ENCODE measurements around the gene NF1.
"Not testable (repeated sequence)": the region's sequence is repeated elsewhere in the genome, so short reads cannot be mapped to it uniquely, and the experiment has no call there.

The NF1 gene, protein sequence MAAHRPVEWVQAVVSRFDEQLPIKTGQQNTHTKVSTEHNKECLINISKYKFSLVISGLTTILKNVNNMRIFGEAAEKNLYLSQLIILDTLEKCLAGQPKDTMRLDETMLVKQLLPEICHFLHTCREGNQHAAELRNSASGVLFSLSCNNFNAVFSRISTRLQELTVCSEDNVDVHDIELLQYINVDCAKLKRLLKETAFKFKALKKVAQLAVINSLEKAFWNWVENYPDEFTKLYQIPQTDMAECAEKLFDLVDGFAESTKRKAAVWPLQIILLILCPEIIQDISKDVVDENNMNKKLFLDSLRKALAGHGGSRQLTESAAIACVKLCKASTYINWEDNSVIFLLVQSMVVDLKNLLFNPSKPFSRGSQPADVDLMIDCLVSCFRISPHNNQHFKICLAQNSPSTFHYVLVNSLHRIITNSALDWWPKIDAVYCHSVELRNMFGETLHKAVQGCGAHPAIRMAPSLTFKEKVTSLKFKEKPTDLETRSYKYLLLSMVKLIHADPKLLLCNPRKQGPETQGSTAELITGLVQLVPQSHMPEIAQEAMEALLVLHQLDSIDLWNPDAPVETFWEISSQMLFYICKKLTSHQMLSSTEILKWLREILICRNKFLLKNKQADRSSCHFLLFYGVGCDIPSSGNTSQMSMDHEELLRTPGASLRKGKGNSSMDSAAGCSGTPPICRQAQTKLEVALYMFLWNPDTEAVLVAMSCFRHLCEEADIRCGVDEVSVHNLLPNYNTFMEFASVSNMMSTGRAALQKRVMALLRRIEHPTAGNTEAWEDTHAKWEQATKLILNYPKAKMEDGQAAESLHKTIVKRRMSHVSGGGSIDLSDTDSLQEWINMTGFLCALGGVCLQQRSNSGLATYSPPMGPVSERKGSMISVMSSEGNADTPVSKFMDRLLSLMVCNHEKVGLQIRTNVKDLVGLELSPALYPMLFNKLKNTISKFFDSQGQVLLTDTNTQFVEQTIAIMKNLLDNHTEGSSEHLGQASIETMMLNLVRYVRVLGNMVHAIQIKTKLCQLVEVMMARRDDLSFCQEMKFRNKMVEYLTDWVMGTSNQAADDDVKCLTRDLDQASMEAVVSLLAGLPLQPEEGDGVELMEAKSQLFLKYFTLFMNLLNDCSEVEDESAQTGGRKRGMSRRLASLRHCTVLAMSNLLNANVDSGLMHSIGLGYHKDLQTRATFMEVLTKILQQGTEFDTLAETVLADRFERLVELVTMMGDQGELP (N-terminal part only)

DNA sequence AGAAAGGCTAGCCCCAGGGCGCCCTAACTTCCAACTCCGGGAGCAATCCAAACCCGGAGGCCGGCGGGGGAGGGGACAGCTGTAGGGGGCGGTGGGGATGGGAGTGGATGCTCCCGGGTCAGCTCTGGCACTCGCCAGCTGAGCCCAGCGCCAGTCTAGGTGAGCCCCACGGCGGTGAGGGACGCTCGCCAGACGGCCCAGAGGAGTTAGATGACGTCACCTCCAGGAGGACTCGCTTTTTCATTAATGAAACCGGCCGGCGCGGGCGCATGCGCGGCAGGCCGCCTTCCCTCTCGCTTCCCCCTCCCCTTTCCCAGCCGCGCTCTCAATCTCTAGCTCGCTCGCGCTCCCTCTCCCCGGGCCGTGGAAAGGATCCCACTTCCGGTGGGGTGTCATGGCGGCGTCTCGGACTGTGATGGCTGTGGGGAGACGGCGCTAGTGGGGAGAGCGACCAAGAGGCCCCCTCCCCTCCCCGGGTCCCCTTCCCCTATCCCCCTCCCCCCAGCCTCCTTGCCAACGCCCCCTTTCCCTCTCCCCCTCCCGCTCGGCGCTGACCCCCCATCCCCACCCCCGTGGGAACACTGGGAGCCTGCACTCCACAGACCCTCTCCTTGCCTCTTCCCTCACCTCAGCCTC lies at the start of gene NF1:
TSS of gene NF1 (plus strand) at position 378 of the 636 bp plus-strand sequence. CDS start 333 bp downstream, outside the sequence.
- DNase-seq: peak; percentile 95

DNA sequence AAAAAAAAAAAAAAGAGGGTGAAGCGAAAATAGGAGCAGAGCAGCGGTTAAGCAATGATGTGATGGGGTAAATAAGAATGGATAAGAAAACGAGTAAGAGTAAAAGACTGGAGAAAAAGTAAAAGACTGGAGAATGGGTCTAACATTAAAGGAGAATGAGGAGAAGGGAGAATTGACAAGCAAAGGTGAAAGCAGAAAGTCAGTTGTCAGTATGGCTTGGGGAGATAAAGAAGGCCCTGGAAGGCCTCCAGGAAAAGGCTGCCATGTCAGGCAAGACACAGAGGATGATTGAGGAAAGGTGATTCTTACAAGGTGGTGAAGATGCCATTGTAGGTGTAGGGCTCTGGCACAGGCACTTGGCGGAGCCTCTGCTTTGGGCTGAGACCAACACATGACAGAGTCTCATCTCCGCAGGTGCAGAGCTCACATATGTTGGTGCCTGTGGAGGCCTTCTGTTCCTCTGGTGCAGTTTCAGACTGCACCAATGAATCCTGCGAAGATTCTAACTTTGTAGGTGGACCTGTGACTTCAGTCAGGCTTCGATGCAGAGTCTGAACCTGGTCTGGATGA lies 47.8 kb upstream of the NF1 start:
- DNase-seq: not testable (repeated sequence)

DNA sequence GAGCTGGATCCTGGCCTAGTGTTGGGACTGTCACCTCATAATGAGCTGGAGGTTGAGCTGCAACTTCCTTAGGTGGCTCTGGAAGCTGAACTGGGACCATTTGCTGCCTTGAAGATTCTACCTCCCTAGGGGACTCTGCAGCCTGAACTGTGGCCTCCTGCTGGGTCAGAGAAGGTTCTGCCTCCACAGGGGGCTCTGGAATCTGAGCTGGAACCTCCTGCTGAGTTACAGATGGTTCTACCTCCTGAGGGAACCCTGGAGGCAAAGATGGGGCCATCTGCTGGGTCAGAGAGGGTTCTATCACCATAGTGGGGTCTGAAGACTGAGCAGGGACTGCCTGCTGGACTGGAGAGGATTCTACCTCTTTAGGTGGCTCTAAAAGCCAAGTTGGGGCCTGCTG lies 46.6 kb upstream of the NF1 start:
- DNase-seq: no peak

DNA sequence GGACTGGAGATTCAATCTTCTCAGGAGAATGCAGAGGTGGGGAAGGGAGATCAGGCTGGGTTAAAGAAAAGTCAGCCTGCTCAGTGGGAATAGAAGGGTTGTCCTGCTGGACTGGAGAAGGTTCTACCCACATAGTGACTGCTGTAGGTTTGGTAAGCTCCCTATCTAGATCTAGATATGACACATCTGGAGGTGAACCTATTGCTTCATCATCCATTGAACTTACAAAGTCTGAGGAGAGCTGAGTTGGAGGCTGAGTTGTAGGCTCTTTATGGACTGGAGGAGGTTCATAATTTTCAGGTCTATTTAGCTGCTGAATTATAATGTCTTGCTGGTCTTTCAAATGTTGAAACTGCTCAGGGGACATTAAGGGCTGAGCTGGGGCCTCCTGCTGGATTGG lies 46.0 kb upstream of the NF1 start:
- no peak for DNase-seq

DNA sequence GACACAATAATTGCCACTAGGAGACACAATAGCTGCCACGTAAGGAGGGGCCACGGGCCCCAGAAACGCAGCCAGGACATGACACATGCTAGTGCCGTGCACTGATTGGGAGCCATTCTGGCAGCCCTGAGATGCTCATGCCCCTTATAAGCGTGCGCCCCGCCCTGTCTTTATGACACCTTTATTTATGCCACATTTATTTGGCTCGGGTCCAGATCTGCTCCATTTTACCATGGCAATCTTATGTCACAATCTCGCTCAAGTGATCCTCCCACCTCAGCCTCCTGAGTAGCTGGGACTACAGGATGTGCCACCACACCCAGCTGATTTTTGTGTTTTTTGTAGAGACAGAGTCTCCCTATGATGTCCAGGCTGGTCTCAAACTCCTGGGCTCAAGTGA lies 43.8 kb upstream of the NF1 start:
- DNase-seq: no peak

DNA sequence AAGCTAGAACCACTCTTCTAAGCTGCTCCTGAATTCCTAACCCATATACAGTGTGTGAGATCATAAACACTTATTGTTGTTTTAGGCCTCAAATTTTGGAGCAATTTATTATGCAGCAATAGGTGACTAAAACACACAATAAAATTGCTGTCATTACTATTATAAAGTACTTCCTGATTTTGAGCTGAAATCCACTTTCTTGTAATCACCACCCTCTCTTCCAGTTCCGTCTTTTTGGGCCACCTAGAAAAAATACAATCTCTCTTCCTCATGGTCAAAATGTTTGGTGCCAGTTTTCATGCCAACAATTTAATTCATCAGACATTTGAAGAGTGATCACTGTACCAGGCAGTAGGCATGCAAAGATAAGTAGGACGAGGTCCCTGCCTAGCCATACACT lies 43.3 kb upstream of the NF1 start:
- DNase-seq: no peak

DNA sequence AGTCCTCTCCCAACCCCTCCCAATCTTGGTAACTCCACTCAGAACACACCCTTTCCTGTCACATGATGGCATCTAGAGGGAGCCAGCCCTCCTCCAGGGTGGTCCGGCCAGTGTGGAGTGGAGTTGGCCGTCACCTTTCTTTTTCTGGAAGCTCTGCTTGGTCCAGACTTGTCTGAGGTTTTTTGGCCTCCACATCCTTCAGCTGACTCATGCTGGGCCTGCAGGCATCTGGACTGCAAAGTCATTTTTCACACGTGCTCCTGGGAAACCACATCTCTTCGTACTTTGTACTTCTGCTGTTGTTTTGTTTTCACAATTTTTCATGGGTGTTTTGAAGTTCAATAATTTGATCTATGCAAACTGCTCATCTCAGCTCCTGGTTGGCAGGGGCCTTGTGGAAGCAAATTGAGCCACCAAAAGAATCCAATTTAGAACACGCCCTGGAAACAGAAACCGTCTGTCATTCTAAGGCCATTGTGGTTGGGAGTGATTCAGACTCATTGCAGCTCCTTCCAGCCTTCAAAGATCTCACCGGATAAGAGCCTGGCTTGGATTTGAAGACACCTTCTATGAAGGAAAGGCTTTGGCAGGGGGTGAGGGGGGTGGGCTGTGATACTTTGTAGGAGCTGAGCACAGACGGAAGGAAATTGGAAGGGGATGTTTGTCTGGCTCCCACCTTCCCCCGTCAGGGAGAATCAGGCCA lies 42.4 kb upstream of the NF1 start:
- DNase-seq: no peak

DNA sequence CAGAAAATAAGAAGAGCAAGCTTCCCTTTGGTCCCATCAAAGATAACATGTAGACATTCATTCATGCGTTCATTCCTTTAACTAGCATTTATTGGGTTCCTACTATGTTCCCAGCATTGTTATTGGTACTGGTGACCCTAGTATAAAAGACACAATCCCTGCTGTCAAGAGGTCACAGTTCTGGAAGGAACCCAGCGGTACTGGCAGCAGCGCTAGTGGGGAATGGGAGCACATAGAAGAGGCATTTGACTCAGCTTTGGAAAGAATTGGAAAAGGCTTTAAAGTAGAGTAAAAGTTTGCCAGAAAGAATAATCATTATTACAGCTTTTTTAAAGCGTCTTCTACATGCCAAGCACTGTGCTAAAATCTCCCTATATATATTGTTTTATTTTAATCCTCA lies 41.7 kb upstream of the NF1 start:
- no peak for DNase-seq

DNA sequence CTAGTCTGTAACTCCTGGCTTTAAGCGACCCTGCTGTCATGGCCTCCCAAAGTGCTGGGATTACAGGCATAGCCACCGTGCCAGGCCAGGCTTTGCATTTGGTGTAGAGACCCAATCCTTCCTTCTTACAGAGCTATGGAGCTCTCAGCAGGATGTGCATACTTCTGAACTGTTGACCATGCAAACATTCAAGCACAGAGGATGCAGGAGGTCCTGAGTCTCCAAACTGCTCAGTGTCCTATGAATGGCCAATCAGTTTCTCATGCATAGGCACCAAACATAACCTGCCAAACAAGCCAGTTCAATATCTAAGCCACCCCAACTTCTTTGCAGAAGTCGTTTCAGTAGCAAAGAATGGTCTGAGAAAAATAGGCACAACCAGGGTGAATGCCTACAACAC lies 40.0 kb upstream of the NF1 start:
- DNase-seq: no peak

DNA sequence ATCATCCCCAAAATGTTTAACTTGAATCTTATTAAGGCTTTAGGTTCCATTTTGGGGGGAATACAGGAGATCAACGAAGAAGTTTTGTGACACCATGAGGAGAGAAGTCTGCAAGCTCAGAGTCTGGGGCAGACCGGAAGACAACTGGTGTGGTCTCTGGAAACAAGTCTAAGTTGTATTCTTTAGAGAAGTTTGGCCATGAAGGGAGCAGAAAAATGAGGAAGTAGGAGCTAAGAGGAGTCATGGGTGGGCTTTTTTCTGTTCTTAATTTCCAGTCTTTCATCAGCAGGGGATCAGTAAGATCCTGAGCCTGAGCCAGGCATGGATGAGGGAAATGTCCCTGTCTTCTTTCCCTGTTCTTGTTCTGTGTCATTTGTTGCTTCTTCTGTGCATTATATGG lies 35.8 kb upstream of the NF1 start:
- no peak for DNase-seq

DNA sequence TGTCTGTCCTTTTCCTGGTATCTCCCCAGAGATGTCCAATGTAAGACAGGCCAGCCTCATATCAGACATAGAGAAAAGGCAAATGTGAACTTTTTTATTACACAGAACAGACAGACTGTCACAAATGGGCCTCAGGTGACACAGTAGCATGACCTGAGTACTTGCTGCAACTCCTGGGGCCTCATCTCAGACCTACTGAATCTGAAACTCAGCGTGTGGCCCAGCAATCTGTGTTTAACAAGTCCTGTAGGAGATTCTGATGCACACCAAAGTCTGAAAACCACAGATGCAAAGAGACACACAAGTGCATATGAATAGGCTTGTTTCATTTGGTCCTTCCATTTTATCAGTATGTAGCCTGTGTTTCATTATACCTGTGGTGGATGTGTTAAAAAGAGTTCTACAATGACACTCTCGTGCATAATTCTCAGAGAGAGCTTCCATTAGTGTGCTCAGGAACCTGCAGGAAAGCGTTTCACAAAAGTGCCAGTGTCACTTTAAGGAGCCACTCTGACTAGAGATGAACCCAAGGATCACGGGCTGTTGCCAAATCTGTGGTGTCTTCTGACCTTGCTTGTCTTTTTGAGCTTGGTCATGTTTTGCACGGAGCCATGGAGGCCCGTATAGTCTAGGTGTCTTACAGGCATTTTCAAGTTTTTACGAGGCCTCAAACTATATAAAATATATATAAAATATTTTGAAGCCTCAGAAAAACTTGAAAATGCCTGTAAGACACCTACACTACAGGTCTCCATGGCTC lies 33.8 kb upstream of the NF1 start:
- DNase-seq: no peak

DNA sequence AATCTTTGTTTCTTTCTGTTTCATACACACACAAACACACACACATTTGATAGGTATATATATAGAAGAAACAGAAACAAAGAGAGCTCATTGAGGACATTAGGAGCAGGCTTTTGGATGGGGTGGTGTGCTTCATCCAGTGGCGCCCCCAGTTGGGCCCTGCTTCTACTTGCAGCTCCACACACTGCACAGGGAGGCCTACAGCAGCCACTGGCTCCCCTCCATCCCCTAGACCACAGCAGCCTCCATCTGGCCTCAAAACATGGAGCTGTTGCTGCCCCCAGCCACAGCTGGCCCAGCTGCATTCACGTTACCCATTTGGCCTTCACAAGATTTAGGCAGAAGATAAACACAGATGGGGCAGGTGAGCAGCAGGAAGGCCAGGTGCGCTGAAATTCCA lies 33.1 kb upstream of the NF1 start:
- DNase-seq: no peak

DNA sequence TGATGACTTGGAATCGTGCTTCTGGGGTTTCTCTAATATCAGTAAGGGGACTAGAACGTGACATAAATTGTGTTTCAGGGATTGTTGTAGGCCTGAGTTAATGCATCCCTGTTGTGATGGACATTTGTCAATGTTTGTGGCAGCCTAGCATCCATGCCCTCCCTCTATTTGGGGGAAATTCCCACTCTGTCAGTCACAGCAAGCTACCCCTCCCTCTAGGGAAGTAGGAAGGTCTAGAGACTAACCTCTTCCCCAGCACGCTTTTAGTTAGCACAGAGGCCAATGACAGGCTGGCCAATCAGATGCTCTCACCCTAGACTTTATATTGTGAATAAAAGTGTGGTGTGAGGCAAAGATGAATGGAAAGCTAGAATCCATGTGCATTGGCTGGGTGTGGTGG lies 32.4 kb upstream of the NF1 start:
- DNase-seq: no peak

DNA sequence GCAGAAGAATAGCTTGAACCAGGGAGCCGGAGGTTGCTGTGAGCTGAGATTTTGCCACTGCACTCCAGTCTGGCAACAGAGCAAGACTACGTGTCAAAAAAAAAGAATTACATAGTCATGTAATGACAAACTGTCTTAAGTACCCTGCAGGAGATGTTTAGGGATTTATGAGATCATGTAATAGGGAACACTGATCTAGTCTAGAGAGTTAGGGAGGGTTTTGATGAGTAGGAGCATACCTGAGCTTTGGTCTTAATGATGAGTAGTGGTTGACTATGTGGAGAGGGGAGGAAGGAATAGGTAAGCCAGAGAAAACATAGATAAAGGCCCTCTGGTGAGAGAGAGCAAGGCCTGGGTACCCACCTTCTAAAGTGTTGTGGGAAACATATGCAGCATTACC lies 30.1 kb upstream of the NF1 start:
- DNase-seq: no peak

DNA sequence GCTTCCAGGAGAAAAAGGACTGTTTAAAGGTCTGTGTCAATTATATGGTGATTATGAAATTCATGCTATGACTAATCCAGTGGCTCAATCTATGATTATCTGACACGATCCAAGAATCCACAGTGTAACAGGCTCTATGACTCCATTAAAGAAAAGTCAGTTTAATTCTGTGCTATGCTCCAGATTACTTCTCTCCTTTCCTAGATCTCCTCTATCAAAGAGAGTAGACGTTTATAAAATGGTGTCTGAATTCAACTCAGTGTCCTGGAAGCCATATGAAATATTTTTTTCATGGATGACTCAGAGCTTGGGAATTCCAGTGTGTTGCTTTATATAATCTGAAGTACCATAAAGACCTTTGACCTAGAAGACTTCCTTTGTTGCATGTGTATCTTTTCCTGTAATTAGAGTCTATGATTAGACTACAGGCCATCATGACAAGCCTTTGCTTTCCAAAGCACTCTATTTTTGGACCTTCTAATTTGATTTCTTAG lies 27.0 kb upstream of the NF1 start:
- DNase-seq: no peak

DNA sequence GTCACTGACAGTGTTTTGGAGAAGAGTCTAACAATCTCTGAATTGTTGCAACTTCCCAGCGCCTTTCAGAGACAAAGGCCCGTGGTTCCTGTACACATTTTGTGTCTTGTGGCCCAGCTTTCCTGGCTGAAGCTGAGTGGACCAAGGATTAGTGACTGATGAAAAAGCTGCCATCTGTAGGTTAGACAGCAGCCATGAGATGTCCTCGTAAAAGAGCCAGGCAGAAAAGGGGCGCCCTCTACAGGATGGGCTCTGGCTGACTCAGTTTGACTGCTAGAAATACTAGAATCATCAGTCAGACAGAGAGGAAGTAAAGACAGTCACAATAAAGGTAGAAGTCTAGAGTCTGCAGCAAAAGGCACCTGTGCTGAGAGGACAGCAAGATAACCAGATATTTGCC lies 26.5 kb upstream of the NF1 start:
- no peak for DNase-seq

DNA sequence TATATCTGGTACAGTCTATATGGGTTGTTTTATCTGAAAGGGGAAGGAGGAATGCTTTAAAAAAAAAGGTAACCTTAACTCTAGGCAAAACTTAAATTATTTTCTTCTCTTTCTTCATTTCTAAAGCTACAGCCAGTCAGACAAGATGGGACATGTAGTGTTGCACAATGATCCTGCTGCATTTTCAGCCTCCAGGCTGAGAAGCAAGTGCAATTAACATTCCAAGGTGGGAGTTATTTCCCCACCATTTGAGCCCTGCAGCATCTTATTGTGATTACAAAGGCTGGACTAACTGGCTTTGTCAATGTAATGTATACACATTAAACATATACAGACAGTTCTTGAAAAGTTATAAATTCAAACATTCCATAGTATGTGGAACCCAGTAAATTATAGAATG lies 22.6 kb upstream of the NF1 start:
- DNase-seq: no peak

DNA sequence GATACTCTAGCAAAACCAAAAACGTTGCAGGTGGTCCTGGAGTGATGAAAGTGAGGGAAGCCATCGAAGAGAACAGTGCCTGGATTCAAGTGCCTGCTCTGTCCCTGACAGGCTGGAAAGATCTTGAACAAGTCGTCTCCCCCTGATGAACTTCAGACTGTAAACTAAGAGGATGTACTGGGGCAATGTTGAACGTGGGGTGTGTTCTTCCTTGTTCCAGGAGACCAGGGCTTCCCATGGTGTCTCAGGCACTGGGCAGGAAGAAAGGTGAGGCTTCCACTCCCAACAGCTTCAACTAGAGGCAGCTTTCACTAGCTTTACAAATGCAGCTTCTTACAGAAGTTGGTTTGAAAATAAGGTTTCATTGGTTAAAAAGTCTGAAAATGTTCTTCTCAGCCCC lies 21.4 kb upstream of the NF1 start:
- DNase-seq: no peak

DNA sequence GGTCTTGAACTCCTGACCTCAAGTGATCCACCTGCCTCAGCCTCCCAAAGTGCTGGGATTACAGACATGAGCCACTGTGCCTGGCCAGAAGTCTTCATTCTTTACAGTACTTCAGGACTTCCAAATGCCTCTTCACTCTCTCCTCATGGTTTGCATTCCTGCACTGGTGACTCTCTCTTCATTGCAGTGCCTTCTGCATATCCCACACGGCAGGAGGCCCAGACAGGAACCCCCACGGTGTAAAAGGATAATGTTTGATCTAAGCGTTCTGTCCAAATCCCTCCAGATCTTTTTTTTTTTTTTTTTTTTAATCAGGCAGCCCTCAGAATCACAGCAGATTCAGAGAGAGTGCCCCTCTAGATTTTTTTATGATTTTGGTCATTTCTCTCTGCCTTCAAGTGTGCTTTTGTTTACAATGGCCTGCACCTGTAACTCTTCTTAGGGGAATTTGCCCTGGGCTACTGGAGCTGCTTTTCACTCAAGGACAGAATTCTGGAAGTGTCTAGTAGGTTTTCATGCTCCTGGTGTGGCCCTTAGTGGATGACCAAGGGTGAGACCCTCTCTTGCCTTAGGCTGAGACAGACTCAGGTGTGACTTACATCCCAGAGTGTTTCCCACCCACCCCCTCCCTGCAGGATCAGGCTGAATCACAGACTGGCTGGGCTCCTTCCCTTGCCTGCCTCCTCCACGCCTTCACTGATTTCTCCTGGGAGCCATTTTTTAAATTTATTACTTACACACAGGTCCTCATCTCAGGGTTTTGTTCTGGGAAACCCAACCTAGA lies 19.8 kb upstream of the NF1 start:
- DNase-seq: no peak

DNA sequence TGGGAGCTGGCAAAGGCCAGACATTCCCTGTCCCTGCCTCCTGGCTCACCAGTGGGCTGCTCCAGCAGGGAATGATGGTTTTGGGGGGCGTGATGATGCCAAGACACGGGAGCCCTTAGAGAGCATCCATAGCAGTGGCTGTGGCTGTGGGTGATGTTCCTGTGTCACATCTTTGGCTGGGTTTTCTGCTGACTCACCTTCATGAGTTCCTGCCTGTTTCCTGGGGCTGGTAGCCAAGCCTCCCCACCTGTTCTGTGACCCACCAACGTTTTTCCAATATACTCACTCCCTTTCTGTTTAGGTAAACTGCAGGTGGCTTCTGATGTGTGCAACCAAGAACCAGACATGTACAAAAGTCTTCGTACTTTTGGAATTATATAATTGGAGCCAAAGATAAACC lies 16.5 kb upstream of the NF1 start:
- no peak for DNase-seq
